Measurements from ENCODE around the gene GRIA4. TPM values are rescaled to one million over a fixed set of nuclear protein-coding genes. Genes with fewer than 3 reads are reported as not detected.

The GRIA4 gene
- total RNA-seq, 1 donor from 2014 or later: not detected

GRCh38 chr11:105582497-105582896 lies 27.4 kb upstream of the GRIA4 start:
- DNase-seq (ENCODE audit: extremely low spot score in 2 of 2): no peak
- intact Hi-C loops (cut with DNase I): no loop called here
- no peaks in the 10 kb centered on the region for H3K27me3 ChIP-seq
- H3K4me1 ChIP-seq: no peaks in the 10 kb centered on the region
- TF ChIP-seq POLR2A (IDR thresholded peaks at IDR 0.05) (no peak), POLR2AphosphoS5 (IDR thresholded peaks at IDR 0.05; ENCODE audit: insufficient read depth in 1 of 2, low read depth in 1 of 2) (no peak)
- TF ChIP-seq, protein P1, sequence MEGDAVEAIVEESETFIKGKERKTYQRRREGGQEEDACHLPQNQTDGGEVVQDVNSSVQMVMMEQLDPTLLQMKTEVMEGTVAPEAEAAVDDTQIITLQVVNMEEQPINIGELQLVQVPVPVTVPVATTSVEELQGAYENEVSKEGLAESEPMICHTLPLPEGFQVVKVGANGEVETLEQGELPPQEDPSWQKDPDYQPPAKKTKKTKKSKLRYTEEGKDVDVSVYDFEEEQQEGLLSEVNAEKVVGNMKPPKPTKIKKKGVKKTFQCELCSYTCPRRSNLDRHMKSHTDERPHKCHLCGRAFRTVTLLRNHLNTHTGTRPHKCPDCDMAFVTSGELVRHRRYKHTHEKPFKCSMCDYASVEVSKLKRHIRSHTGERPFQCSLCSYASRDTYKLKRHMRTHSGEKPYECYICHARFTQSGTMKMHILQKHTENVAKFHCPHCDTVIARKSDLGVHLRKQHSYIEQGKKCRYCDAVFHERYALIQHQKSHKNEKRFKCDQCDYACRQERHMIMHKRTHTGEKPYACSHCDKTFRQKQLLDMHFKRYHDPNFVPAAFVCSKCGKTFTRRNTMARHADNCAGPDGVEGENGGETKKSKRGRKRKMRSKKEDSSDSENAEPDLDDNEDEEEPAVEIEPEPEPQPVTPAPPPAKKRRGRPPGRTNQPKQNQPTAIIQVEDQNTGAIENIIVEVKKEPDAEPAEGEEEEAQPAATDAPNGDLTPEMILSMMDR (IDR thresholded peaks at IDR 0.05): no peak
- no peak overlapping the region for H3K4me3 ChIP-seq
- no peaks in the 10 kb centered on the region for H3K9me3 ChIP-seq
- no peaks in the 10 kb centered on the region for H3K36me3 ChIP-seq
- no peak overlapping the region for H3K27ac ChIP-seq

- intact Hi-C loops (cut with DNase I): no loop called here
- TF ChIP-seq, protein P1 (IDR thresholded peaks at IDR 0.05): no peak
- TF ChIP-seq POLR2A (IDR thresholded peaks at IDR 0.05): no peak
- no peak for TF ChIP-seq POLR2AphosphoS5 (IDR thresholded peaks at IDR 0.05; ENCODE audit: insufficient read depth in 1 of 2, low read depth in 1 of 2)
- no peak for DNase-seq (ENCODE audit: extremely low spot score in 2 of 2)
Measured at GRCh38 chr11:105588001-105588400, 21.9 kb upstream of the GRIA4 start.

GRCh38 chr11:105589346-105589745 lies 20.5 kb upstream of the GRIA4 start:
- Histone ChIP-seq H3K36me3 (no peaks in the 10 kb centered on the region), H3K27me3 (no peaks in the 10 kb centered on the region), H3K27ac (no peak overlapping the region), H3K4me1 (no peaks in the 10 kb centered on the region), H3K4me3 (no peak overlapping the region), H3K9me3 (no peaks in the 10 kb centered on the region)
- no peak for DNase-seq (ENCODE audit: extremely low spot score in 2 of 2)
- intact Hi-C loops (cut with DNase I): no loop called here
- TF ChIP-seq POLR2AphosphoS5 (IDR thresholded peaks at IDR 0.05; ENCODE audit: insufficient read depth in 1 of 2, low read depth in 1 of 2): no peak
- no peak for TF ChIP-seq POLR2A (IDR thresholded peaks at IDR 0.05)
- TF ChIP-seq, protein P1 (IDR thresholded peaks at IDR 0.05): no peak

More at GRCh38 chr11:105588001-105588400, 21.9 kb upstream of the GRIA4 start:
- H3K36me3 ChIP-seq: no peaks in the 10 kb centered on the region
- no peaks in the 10 kb centered on the region for H3K9me3 ChIP-seq
- no peak overlapping the region for H3K4me3 ChIP-seq
- H3K27ac ChIP-seq: no peak overlapping the region
- no peaks in the 10 kb centered on the region for H3K27me3 ChIP-seq
- H3K4me1 ChIP-seq: no peaks in the 10 kb centered on the region

DNA sequence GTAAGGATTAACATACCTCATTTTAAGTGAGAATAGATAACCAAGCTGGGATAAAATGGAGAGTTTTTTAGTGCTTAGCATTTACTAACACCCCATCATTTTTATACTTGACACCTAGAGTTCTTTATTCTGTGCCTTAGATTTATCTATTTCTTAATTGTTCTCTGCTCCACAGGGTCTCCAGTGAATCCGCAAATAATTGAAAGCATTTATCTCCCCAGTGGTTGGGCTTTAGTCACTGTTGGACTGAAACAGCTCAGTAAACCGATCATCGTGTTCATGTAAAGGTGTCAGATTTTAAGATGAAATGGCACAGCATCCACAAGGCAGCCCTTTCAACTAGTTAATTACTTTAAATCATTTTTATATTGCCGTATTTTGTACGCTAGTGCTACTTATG lies 17.8 kb upstream of the GRIA4 start:
- TF ChIP-seq POLR2AphosphoS5 (IDR thresholded peaks at IDR 0.05; ENCODE audit: insufficient read depth in 1 of 2, low read depth in 1 of 2) (no peak), POLR2A (IDR thresholded peaks at IDR 0.05) (no peak)
- TF ChIP-seq, protein P1 (IDR thresholded peaks at IDR 0.05): no peak
- H3K36me3 ChIP-seq: no peaks in the 10 kb centered on the region
- no peaks in the 10 kb centered on the region for H3K9me3 ChIP-seq
- H3K4me3 ChIP-seq: no peak overlapping the region
- H3K4me1 ChIP-seq: no peaks in the 10 kb centered on the region
- no peak for DNase-seq (ENCODE audit: extremely low spot score in 2 of 2)
- intact Hi-C loops (cut with DNase I): no loop called here
- no peaks in the 10 kb centered on the region for H3K27me3 ChIP-seq
- H3K27ac ChIP-seq: no peak overlapping the region

- no peak overlapping the region for H3K27ac ChIP-seq
- H3K36me3 ChIP-seq: no peaks in the 10 kb centered on the region
- no peaks in the 10 kb centered on the region for H3K4me1 ChIP-seq
- intact Hi-C loops (cut with DNase I): no loop called here
- H3K4me3 ChIP-seq: no peak overlapping the region
- no peaks in the 10 kb centered on the region for H3K27me3 ChIP-seq
- no peaks in the 10 kb centered on the region for H3K9me3 ChIP-seq
- DNase-seq (ENCODE audit: extremely low spot score in 2 of 2): no peak
- TF ChIP-seq, protein P1 (IDR thresholded peaks at IDR 0.05): no peak
- TF ChIP-seq POLR2A (IDR thresholded peaks at IDR 0.05) (no peak), POLR2AphosphoS5 (IDR thresholded peaks at IDR 0.05; ENCODE audit: insufficient read depth in 1 of 2, low read depth in 1 of 2) (no peak)
Measured at GRCh38 chr11:105598371-105598770, 11.5 kb upstream of the GRIA4 start.
